GM18499 (cell line): ENCODE measurements around the gene GSTO2.
A peak's percentile ranks its signal among the peaks of the same experiment; 100 is the strongest.

Experiments
- ATAC-seq: cut with Tn5 transposase; IDR thresholded peaks from one replicate; pipeline ENCODE4 v1.9.1; 2021; ENCODE audit warnings: moderate number of reproducible peaks; ENCODE audit not compliant: insufficient read depth, unreplicated experiment

GSTO2 gene

GRCh38 chr10:104277785-104278184 is 8.8 kb downstream of the GSTO2 start:
- no peak for ATAC-seq

- ATAC-seq = no peak
Observed at GRCh38 chr10:104279550-104280259, 10.7 kb downstream of the GSTO2 start.

GRCh38 chr10:104281694-104282093 is 12.7 kb downstream of the GSTO2 start:
- no peak for ATAC-seq

GRCh38 chr10:104284846-104285245 is 15.9 kb downstream of the GSTO2 start:
- no peak for ATAC-seq

- ATAC-seq = no peak
Observed at GRCh38 chr10:104286939-104287338, 18.0 kb downstream of the GSTO2 start.

GRCh38 chr10:104288355-104288754 is 19.4 kb downstream of the GSTO2 start:
- ATAC-seq = no peak

GRCh38 chr10:104291439-104291951 is 22.5 kb downstream of the GSTO2 start:
- peak; percentile 95 for ATAC-seq

- ATAC-seq = no peak
Observed at GRCh38 chr10:104293011-104293410, 24.0 kb downstream of the GSTO2 start.

GRCh38 chr10:104293781-104294321 is 24.9 kb downstream of the GSTO2 start:
- ATAC-seq = no peak

GRCh38 chr10:104296687-104297436 is 27.9 kb downstream of the GSTO2 start:
- no peak for ATAC-seq

GRCh38 chr10:104297697-104298660 is 29.0 kb downstream of the GSTO2 start:
- ATAC-seq = no peak

- ATAC-seq = no peak
Observed at GRCh38 chr10:104299031-104299904, 30.3 kb downstream of the GSTO2 start.

- no peak for ATAC-seq
Observed at GRCh38 chr10:104300002-104300735, 31.2 kb downstream of the GSTO2 start.

- ATAC-seq = no peak
Observed at GRCh38 chr10:104300736-104301292, 31.8 kb downstream of the GSTO2 start.

GRCh38 chr10:104301907-104302690 is 33.1 kb downstream of the GSTO2 start:
- no peak for ATAC-seq

- no peak for ATAC-seq
Observed at GRCh38 chr10:104303594-104304355, 34.8 kb downstream of the GSTO2 start.

GRCh38 chr10:104304356-104304745 is 35.4 kb downstream of the GSTO2 start:
- no peak for ATAC-seq
